Ammon's horn (tissue), 1 donor: ENCODE results near the gene IGSF3.
"Not testable (repeated sequence)": the region's sequence is repeated elsewhere in the genome, so short reads cannot be mapped to it uniquely, and the experiment has no call there.

Experiments
- DNase-seq: peaks from one replicate; pipeline ENCODE4 v3.0.0-alpha.2; 2016; ENCODE audit warnings: low spot score

Gene IGSF3

DNA sequence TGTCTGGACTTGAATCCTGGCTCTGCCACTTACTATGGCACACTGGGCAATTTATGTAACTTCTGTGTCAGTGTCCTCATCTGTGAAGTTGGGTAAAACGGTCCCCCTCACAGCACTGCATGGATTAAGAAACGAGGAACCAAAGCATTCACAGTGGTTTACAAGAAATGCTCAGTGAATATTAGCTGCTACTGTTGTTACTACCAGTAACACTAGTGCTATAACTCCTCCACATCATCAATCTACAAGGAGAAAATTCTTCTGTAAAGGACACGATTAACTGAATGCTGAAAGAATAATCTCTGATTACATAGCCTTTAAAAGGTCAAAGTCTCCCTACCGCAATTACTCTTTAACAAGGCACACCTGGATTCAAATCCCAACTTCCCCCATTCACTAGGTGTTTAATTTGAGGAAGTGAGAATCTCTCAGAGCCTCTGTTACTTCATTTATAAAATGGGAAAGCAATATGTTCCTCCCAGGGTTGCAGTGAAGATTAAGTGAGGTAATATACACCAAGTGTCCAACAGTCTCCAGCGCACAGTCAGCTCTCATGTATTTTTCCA, 70.7 kb downstream of the IGSF3 start:
- not testable (repeated sequence) for DNase-seq

GRCh38 chr1:116595946-116596741, 71.4 kb downstream of the IGSF3 start:
- not testable (repeated sequence) for DNase-seq

- not testable (repeated sequence) for DNase-seq
These were observed 72.3 kb downstream of the IGSF3 start for GRCh38 chr1:116595065-116595840.

DNA sequence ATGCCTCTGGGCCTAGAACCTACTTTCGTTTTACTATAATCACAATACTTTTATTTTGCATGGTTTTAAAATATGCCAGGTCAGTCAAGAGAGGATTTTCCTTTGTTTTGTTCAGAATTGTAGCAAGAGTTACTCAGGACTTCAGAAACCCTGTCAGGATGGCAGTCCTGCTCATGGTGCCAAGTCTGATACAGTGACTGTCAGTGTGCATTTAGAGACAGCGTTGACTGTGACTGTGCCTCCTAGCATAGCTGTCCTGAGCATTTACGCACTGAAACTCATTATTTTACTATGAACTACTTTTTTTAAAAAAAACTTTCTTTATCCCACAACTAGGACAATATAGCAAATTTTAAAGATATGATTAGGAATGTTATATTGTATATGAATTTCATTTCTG, 73.6 kb downstream of the IGSF3 start:
- DNase-seq, result not testable (repeated sequence)

DNA sequence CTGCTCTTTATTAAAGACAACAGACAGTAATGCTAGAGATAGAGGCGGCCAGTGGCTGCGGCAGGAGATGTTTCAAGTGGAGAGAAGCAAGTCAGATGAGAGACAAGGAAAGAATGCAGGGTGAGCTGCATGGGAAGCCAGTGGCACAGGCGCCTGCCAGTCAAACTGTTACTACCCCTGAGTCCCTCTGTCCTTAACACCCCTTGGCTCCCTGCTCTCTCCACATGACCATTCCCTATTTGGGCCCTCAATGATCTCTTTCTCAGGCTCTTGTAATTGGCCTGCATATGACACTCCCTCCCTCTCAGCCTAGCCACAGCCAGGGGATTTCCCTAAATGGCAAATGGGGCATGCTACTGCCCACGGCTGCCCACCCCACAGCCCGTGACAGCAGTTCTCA, 74.1 kb downstream of the IGSF3 start:
- DNase-seq, result not testable (repeated sequence)

DNA sequence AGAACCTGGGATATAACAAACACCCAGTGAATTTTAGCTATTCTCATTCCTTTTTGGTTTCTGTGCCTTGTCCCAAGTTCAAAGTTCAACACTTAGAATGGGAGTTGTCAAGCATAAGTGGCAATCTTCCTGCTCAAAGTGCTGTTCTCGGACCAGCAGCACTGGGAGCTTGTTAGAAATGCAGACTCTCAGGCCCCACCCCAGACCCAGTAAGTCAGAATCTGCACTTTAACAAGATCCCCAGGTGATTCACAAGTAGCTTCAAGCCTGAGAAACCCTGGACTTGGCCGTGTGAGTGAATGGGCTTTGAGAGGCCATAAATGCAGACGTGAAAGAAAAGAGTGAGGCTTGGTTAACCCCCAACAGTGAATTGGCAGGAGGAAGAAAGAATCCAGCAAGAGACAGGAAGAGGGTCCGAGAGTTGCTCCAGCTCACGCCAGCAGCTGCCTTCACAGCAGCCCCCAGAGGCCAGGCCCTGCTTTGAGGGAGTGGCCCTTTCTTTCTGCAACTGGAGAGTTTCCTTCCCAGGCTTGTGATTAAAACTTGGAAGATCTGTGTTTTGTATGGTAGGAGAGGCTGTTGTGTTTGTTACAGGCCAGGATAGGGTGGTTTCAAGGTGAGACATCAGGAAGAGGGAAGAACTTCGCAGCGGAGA, 75.5 kb downstream of the IGSF3 start:
- not testable (repeated sequence) for DNase-seq

DNA sequence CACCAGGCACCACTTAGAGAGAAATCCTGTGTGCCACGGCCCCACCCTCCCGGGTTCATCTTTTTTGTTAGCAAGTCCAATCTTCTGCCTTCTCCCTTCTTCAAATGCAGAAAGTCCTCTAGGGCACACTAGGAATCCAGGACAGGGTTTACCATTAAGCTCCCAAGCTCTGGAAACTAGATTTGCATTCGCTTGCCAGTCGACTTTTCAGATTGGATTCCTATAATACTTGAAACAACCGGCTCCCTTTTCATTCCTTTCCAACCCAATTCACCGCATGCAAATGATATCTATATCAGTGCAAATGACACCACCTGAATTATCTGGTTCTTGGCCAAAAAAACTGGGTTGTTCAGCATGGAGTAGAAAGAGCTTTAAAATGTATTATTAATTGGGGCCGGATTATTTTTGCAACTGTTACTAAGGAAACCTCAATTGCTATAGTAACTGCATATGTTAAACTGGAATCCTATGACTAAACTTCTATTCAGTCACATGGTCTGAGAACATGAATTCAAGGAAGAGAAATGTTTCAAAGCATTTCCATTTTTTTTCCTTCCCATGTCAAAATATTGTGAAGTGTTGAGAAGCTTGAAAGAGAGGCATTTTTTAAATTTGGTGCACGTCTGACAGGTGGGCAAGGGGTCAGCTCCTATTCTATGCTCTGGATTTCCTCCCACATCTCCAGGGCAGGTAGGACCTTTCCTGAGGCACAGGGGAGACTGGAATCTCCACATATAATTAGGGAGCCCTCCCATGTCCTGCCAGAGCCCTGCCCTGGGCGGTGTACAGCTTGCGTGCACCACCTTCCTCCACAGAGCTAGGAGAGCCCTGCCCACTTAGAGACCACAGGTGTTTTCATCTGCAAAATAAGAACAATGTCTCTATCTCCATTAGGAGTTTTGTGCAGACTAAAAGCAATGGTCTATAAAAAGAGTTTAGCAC, 76.3 kb downstream of the IGSF3 start:
- not testable (repeated sequence) for DNase-seq

- DNase-seq, result not testable (repeated sequence)
These were observed 77.1 kb downstream of the IGSF3 start for GRCh38 chr1:116590359-116591005.

- DNase-seq, result not testable (repeated sequence)
These were observed 78.3 kb downstream of the IGSF3 start for GRCh38 chr1:116589101-116589735.

GRCh38 chr1:116587501-116588227, 79.9 kb downstream of the IGSF3 start:
- no peak for DNase-seq

DNA sequence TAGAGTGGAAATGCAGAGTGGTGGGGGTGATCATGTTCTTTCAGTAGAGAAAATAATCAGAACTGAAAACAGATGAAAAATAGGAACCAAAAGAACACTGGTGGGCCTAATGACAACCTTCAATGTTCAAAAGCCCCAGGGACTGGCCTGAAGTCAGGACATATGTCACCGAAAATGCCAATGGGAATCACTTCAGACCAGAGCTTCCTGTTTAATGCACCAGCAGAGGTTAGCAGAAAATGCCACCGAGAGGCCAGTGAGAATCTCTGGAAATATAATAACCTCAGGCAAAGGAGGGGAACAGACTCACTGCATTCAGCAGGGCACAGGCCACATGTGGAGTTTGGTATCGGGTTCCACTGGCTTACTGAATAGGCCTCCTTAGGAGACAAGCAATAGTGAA, 80.8 kb downstream of the IGSF3 start:
- DNase-seq, result no peak

- no peak for DNase-seq
These were observed 81.6 kb downstream of the IGSF3 start for GRCh38 chr1:116585886-116586285.

DNA sequence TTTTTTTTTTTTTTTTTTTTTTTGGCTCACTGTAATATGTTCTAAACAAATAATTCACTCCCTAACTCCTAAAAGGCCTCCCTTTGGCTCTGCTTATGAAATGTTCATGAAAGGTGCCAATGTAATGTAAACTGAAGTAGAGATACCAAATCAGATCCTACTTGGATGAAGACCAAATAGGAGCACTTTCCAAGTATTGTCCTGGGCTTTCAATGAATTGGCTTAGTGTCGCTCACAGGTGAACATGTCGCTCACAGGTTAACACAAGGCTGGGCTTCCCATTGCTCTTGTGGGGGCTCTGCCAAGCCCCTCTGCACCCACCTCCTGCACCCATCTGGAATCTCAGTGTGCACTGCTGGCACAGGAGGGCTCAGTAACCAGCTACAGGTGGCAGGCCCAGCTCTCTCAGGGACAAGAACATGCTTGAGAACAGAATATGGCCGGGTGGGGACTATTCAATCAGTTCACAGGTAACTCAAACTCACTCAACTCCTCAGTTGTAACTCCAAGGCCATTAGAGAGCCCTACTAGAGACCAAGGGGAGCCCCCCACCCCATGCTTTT, 86.1 kb downstream of the IGSF3 start:
- DNase-seq, result no peak

DNA sequence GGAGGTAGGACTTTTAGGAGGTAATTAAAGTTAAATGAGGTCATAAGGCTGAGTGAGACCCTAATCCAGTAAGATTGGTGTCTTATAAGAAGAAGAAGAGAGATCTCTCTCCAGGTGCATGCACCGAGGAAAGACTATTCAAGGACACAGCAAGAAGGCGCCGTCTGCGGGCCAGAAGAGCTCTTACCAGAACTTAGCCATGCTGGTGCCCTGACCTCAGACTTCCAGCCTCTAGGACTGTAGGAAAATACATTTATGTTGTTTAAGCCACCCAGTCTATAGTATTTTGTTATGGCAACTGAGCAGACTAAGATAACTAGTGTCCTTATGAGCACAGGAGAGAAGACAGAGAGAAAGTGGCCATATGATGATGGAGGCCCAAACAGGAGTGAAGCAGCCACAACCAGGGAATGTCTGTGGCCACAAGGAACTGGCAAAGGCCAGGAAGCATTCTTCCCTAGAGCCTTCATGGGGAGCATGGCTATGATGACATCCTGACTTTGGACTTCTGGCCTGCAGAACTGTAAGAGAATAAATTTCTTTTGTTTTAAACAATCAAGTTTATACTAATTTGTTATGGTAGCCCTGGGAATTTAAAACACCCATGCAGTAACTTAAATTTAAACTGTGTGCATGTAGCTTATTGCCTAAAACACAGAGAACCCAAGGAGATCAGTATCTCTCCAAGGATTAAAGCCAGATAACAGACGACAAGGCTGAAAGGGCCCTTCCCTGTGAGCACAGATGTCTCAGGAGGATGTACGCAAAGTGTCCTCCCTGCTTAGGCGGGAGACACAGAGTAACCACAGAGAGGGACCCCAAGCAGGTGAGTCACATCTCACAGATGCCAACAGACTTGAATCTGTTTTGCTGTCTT, 86.8 kb downstream of the IGSF3 start:
- no peak for DNase-seq

- no peak for DNase-seq
These were observed 88.2 kb downstream of the IGSF3 start for GRCh38 chr1:116579259-116579875.

GRCh38 chr1:116578581-116578980, 89.0 kb downstream of the IGSF3 start:
- no peak for DNase-seq

DNA sequence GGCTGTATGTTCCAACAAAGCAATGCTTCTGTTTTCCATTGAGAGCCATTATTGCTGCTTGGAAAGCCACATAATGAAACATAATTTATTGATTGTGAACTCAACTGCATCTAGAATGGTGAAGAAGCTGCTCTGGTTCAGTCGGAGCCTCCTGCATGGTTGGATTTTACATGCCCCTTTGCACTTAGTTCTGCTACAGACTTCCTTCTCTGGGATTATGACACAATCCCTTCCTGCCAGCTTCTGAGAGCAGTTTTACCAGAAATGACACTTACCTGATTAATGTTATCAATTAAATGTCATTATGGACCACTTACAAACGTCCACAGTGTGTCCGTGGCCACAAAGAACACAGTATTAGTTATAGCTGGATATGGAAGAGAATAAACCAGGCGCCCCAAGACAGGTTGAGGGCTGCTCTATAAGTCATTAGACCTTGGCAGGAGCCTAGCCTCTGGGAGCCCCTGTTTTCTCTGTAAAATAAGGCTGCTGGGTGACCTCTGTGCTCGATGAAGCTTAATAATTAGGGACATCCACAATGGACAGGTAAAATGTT, 89.7 kb downstream of the IGSF3 start:
- DNase-seq, result no peak
